HG03439 (cell line): ENCODE measurements around the gene PRELID3B.
"Not testable (repeated sequence)": the region's sequence is repeated elsewhere in the genome, so short reads cannot be mapped to it uniquely, and the experiment has no call there.

ENCODE experiments used
- ATAC-seq: cut with Tn5 transposase; IDR thresholded peaks from one replicate; pipeline ENCODE4 v1.9.1; 2021; ENCODE audit warnings: mild to moderate bottlenecking, moderate library complexity; ENCODE audit not compliant: unreplicated experiment

PRELID3B gene

GRCh38 chr20:59050437-59050836, 7.9 kb upstream of the PRELID3B start:
- no peak for ATAC-seq

GRCh38 chr20:59048681-59049030, 6.1 kb upstream of the PRELID3B start:
- no peak for ATAC-seq

GRCh38 chr20:59047938-59048680, 5.5 kb upstream of the PRELID3B start:
- no peak for ATAC-seq

- no peak for ATAC-seq
Observed at GRCh38 chr20:59046862-59047261, 4.3 kb upstream of the PRELID3B start.

GRCh38 chr20:59044796-59045195, 2.2 kb upstream of the PRELID3B start:
- no peak for ATAC-seq

- no peak for ATAC-seq
Observed at GRCh38 chr20:59044295-59044694, 1.7 kb upstream of the PRELID3B start.

GRCh38 chr20:59043698-59044097, 1.1 kb upstream of the PRELID3B start:
- no peak for ATAC-seq

- ATAC-seq, result peak; percentile 87
Observed at GRCh38 chr20:59042796-59043631, 428 bp upstream of the PRELID3B start.

- not testable (repeated sequence) for ATAC-seq
Observed at GRCh38 chr20:59041487-59041886, 1.1 kb downstream of the PRELID3B start.

- no peak for ATAC-seq
Observed at GRCh38 chr20:59040667-59041066, 1.9 kb downstream of the PRELID3B start.

- no peak for ATAC-seq
Observed at GRCh38 chr20:59039233-59039632, 3.4 kb downstream of the PRELID3B start.

GRCh38 chr20:59037386-59037785, 5.2 kb downstream of the PRELID3B start:
- ATAC-seq, result no peak

GRCh38 chr20:59035381-59035780, 7.2 kb downstream of the PRELID3B start:
- ATAC-seq, result no peak

GRCh38 chr20:59033616-59034165, 8.9 kb downstream of the PRELID3B start:
- ATAC-seq, result no peak

- no peak for ATAC-seq
Observed at GRCh38 chr20:59033093-59033492, 9.5 kb downstream of the PRELID3B start.

- no peak for ATAC-seq
Observed at GRCh38 chr20:59032713-59033059, 9.9 kb downstream of the PRELID3B start.

- peak; percentile 89 for ATAC-seq
Observed at GRCh38 chr20:59032023-59032712, 10.4 kb downstream of the PRELID3B start, which contains the start of gene ATP5F1E. ATP5F1E (minus strand) TSS chr20:59032335; CDS start chr20:59032251, 84 bp downstream.

- no peak for ATAC-seq
Observed at GRCh38 chr20:59031564-59032022, 11.0 kb downstream of the PRELID3B start.

- no peak for ATAC-seq
Observed at GRCh38 chr20:59030911-59031563, 11.5 kb downstream of the PRELID3B start.

GRCh38 chr20:59028812-59029211, 13.8 kb downstream of the PRELID3B start:
- ATAC-seq, result no peak
